A673 (cell line): ENCODE results near the gene MAST4.

Source experiments
- CTCF ChIP-seq: fragments of 300-800, 200-600 bp; sonication (generic); conservative IDR thresholded peaks from 2 replicates; pipeline ENCODE4 v1.5.1; 2017; ENCODE audit warnings: low read depth, mild to moderate bottlenecking, antibody characterized with exemption, low read length, moderate library complexity, mixed read lengths
- EZH2 ChIP-seq: fragments of 200-600 bp; sonication (generic); IDR thresholded peaks from 2 replicates; pipeline ENCODE4 v1.6.1; 2017; ENCODE audit warnings: borderline replicate concordance, low read depth, mild to moderate bottlenecking, mixed read lengths, antibody characterized with exemption, low read length; ENCODE audit not compliant: poor library complexity, severe bottlenecking

- no peak for TF ChIP-seq CTCF
- no peak for TF ChIP-seq EZH2
Measured at GRCh38 chr5:66694036-66694435, 97.8 kb downstream of the MAST4 start.
